Loucy (cell line): ENCODE results near the gene TTC7B.
A peak's percentile ranks its signal among the peaks of the same experiment; 100 is the strongest.
"Not testable (repeated sequence)": the region's sequence is repeated elsewhere in the genome, so short reads cannot be mapped to it uniquely, and the experiment has no call there.

Experiments
- H2AFZ ChIP-seq: fragments of 200-600 bp; sonication (generic); 2 replicates; pipeline ENCODE4 v1.6.0; 2016; ENCODE audit warnings: antibody characterized with exemption, mild to moderate bottlenecking, low read length, moderate library complexity
- H3F3A ChIP-seq: fragments of 200-600 bp; 2 replicates; pipeline ENCODE4 v1.6.0; 2016; ENCODE audit warnings: antibody characterized with exemption, low read depth, mild to moderate bottlenecking
- H3K27me3 ChIP-seq: fragments of 200-600 bp; sonication (generic); 2 replicates; pipeline ENCODE4 v1.6.1; 2014; ENCODE audit warnings: low read length, mild to moderate bottlenecking; ENCODE audit not compliant: insufficient read depth, poor library complexity, severe bottlenecking
- H3K36me3 ChIP-seq: fragments of 200-600 bp; sonication (generic); 2 replicates; pipeline ENCODE4 v1.6.1; 2016; ENCODE audit warnings: low read length; ENCODE audit not compliant: insufficient read depth
- H3K4me1 ChIP-seq: fragments of 200-600 bp; sonication (generic); 2 replicates; pipeline ENCODE4 v1.5.1; 2014; ENCODE audit warnings: low read length, mild to moderate bottlenecking; ENCODE audit not compliant: insufficient read depth, poor library complexity, severe bottlenecking
- H3K4me2 ChIP-seq: fragments of 200-600 bp; sonication (generic); 2 replicates; pipeline ENCODE4 v1.6.0; 2014; ENCODE audit warnings: antibody characterized with exemption, low read length, low read depth, mild to moderate bottlenecking; ENCODE audit not compliant: poor library complexity, severe bottlenecking
- H3K4me3 ChIP-seq: fragments of 200-600 bp; sonication (generic); 2 replicates; pipeline ENCODE4 v1.5.1; 2014; ENCODE audit warnings: low read length, mild to moderate bottlenecking, mixed read lengths; ENCODE audit not compliant: poor library complexity, severe bottlenecking
- H3K79me2 ChIP-seq: fragments of 200-600 bp; sonication (generic); 2 replicates; pipeline ENCODE4 v1.6.1; 2014; ENCODE audit warnings: low read length; ENCODE audit not compliant: insufficient read depth
- H3K9ac ChIP-seq: fragments of 200-600 bp; sonication (generic); 2 replicates; pipeline ENCODE4 v1.6.0; 2014; ENCODE audit warnings: mild to moderate bottlenecking, low read depth, low read length, moderate library complexity; ENCODE audit not compliant: poor library complexity, severe bottlenecking
- H3K9me2 ChIP-seq: fragments of 200-600 bp; sonication (generic); replicated peaks from 2 replicates; pipeline ENCODE4 v1.6.1; 2016; ENCODE audit warnings: low read depth, low read length, mixed read lengths
- H3K9me3 ChIP-seq: fragments of 200-600 bp; sonication (generic); 2 replicates; pipeline ENCODE4 v1.6.1; 2014; ENCODE audit warnings: mild to moderate bottlenecking, antibody characterized with exemption, low read length, low read depth; ENCODE audit not compliant: insufficient read depth
- H4K20me1 ChIP-seq: fragments of 200-600 bp; sonication (generic); 2 replicates; pipeline ENCODE4 v1.6.0; 2014; ENCODE audit warnings: antibody characterized with exemption, low read length, mild to moderate bottlenecking; ENCODE audit not compliant: insufficient read depth, poor library complexity, severe bottlenecking
- CTCF ChIP-seq: fragments of 200-600 bp; sonication (generic); conservative IDR thresholded peaks from 2 replicates; pipeline ENCODE4 v1.5.1; 2014; ENCODE audit warnings: mild to moderate bottlenecking, antibody characterized with exemption, low read length
- EZH2phosphoT487 ChIP-seq: fragments of 200-600 bp; IDR thresholded peaks from 2 replicates; pipeline ENCODE4 v1.6.1; 2018; ENCODE audit warnings: antibody characterized with exemption, mild to moderate bottlenecking, moderate library complexity, borderline replicate concordance

The TTC7B gene

GRCh38 chr14:90829677-90830076, 13.4 kb upstream of the TTC7B start:
- no peaks in the 10 kb centered on the region for H3K36me3 ChIP-seq
- H3K9ac ChIP-seq, result no peak overlapping the region
- H3K4me3 ChIP-seq, result no peak overlapping the region
- no peak overlapping the region for H2AFZ ChIP-seq
- H4K20me1 ChIP-seq, result no peaks in the 10 kb centered on the region
- no peaks in the 10 kb centered on the region for H3K79me2 ChIP-seq
- H3K4me1 ChIP-seq, result peaks cover 23% of the 10 kb centered on the region
- no peaks in the 10 kb centered on the region for H3K9me2 ChIP-seq
- H3K9me3 ChIP-seq, result no peaks in the 10 kb centered on the region; the same call in 1 of the 2 replicates
- no peaks in the 10 kb centered on the region for H3F3A ChIP-seq
- TF ChIP-seq CTCF (no peak), EZH2phosphoT487 (no peak)
- no peak overlapping the region for H3K4me2 ChIP-seq
- H3K27me3 ChIP-seq, result no peaks in the 10 kb centered on the region

GRCh38 chr14:90828642-90829487, 12.6 kb upstream of the TTC7B start:
- Histone ChIP-seq H3K79me2 (no peaks in the 10 kb centered on the region), H4K20me1 (no peaks in the 10 kb centered on the region), H3K9me2 (no peaks in the 10 kb centered on the region), H3F3A (no peaks in the 10 kb centered on the region), H3K4me2 (peak overlapping the region; percentile 100), H2AFZ (peak overlapping the region; percentile 85), H3K4me1 (peaks cover 23% of the 10 kb centered on the region), H3K9me3 (no peaks in the 10 kb centered on the region; the same call in 1 of the 2 replicates), H3K4me3 (peak overlapping the region; percentile 83), H3K36me3 (no peaks in the 10 kb centered on the region), H3K27me3 (no peaks in the 10 kb centered on the region), H3K9ac (peak overlapping the region; percentile 79)
- no peak for TF ChIP-seq CTCF
- no peak for TF ChIP-seq EZH2phosphoT487

- H2AFZ ChIP-seq, result peak overlapping the region; percentile 100
- H3K9me2 ChIP-seq, result no peaks in the 10 kb centered on the region
- H3K4me3 ChIP-seq, result peak overlapping the region; percentile 83
- no peaks in the 10 kb centered on the region for H3F3A ChIP-seq
- H3K9me3 ChIP-seq, result no peaks in the 10 kb centered on the region; the same call in 1 of the 2 replicates
- TF ChIP-seq CTCF (no peak), EZH2phosphoT487 (no peak)
- H3K36me3 ChIP-seq, result no peaks in the 10 kb centered on the region
- H3K4me2 ChIP-seq, result peak overlapping the region; percentile 100
- no peaks in the 10 kb centered on the region for H4K20me1 ChIP-seq
- H3K27me3 ChIP-seq, result no peaks in the 10 kb centered on the region
- peak overlapping the region; percentile 79 for H3K9ac ChIP-seq
- H3K79me2 ChIP-seq, result no peaks in the 10 kb centered on the region
- H3K4me1 ChIP-seq, result peaks cover 23% of the 10 kb centered on the region
Observed at GRCh38 chr14:90827919-90828610, 11.8 kb upstream of the TTC7B start.

GRCh38 chr14:90823542-90823941, 7.3 kb upstream of the TTC7B start:
- not testable (repeated sequence) for H3K4me2 ChIP-seq, H3F3A ChIP-seq, H3K9ac ChIP-seq, H3K36me3 ChIP-seq, H3K27me3 ChIP-seq, H2AFZ ChIP-seq, H3K79me2 ChIP-seq, H4K20me1 ChIP-seq, H3K4me3 ChIP-seq, H3K9me2 ChIP-seq, H3K9me3 ChIP-seq
- peaks cover 13% of the 10 kb centered on the region for H3K4me1 ChIP-seq
